Amniotic epithelial cell (primary cell): ENCODE measurements around the gene PLEKHG1.

Source experiments
- DNase-seq: peaks from one replicate; pipeline ENCODE4 v3.0.0-alpha.2; 2010; ENCODE audit warnings: low read depth

PLEKHG1 gene

GRCh38 chr6:150589852-150590251, 9.8 kb upstream of the PLEKHG1 start:
- no peak for DNase-seq

- no peak for DNase-seq
Measured at GRCh38 chr6:150590446-150590845, 9.2 kb upstream of the PLEKHG1 start.

GRCh38 chr6:150592377-150592995, 7.2 kb upstream of the PLEKHG1 start:
- DNase-seq: no peak

GRCh38 chr6:150593119-150593518, 6.6 kb upstream of the PLEKHG1 start:
- DNase-seq: no peak

GRCh38 chr6:150596439-150596838, 3.2 kb upstream of the PLEKHG1 start:
- DNase-seq: no peak

- no peak for DNase-seq
Measured at GRCh38 chr6:150598401-150598800, 1.3 kb upstream of the PLEKHG1 start.

- no peak for DNase-seq
Measured at GRCh38 chr6:150598858-150599198, 857 bp upstream of the PLEKHG1 start.

GRCh38 chr6:150600010-150600300, 270 bp downstream of the PLEKHG1 start:
- no peak for DNase-seq

- peak; percentile 27 for DNase-seq
Measured at GRCh38 chr6:150600301-150601017, 774 bp downstream of the PLEKHG1 start.

- DNase-seq: no peak
Measured at GRCh38 chr6:150601439-150601838, 1.8 kb downstream of the PLEKHG1 start.

- no peak for DNase-seq
Measured at GRCh38 chr6:150603176-150603575, 3.5 kb downstream of the PLEKHG1 start.

- DNase-seq: no peak
Measured at GRCh38 chr6:150604467-150604866, 4.8 kb downstream of the PLEKHG1 start.

GRCh38 chr6:150605333-150605732, 5.6 kb downstream of the PLEKHG1 start:
- DNase-seq: no peak

- no peak for DNase-seq
Measured at GRCh38 chr6:150606168-150606591, 6.5 kb downstream of the PLEKHG1 start.

GRCh38 chr6:150606647-150607328, 7.1 kb downstream of the PLEKHG1 start:
- no peak for DNase-seq

- DNase-seq: no peak
Measured at GRCh38 chr6:150607329-150607650, 7.6 kb downstream of the PLEKHG1 start.

- DNase-seq: no peak
Measured at GRCh38 chr6:150610584-150610983, 10.9 kb downstream of the PLEKHG1 start.

GRCh38 chr6:150613269-150613668, 13.6 kb downstream of the PLEKHG1 start:
- DNase-seq: no peak

- DNase-seq: no peak
Measured at GRCh38 chr6:150615967-150616366, 16.3 kb downstream of the PLEKHG1 start.

GRCh38 chr6:150616586-150616985, 16.9 kb downstream of the PLEKHG1 start:
- no peak for DNase-seq

GRCh38 chr6:150617062-150617461, 17.4 kb downstream of the PLEKHG1 start:
- DNase-seq: no peak

GRCh38 chr6:150617496-150618460, 18.1 kb downstream of the PLEKHG1 start:
- no peak for DNase-seq

GRCh38 chr6:150619275-150619674, 19.6 kb downstream of the PLEKHG1 start:
- no peak for DNase-seq
